Ramos (cell line): ENCODE data around the gene OR2A42.
"Not testable (repeated sequence)": the region's sequence is repeated elsewhere in the genome, so short reads cannot be mapped to it uniquely, and the experiment has no call there.

Experiments used
- in situ Hi-C: fragments of 300-500 bp; cut with MboI; formaldehyde crosslinking; loops from one replicate; pipeline ENCODE4 v1.14.3; 2022; ENCODE audit warnings: low sequenced_read_pairs; ENCODE audit not compliant: unreplicated experiment

OR2A42 gene, protein sequence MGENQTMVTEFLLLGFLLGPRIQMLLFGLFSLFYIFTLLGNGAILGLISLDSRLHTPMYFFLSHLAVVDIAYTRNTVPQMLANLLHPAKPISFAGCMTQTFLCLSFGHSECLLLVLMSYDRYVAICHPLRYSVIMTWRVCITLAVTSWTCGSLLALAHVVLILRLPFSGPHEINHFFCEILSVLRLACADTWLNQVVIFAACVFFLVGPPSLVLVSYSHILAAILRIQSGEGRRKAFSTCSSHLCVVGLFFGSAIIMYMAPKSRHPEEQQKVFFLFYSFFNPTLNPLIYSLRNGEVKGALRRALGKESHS

DNA sequence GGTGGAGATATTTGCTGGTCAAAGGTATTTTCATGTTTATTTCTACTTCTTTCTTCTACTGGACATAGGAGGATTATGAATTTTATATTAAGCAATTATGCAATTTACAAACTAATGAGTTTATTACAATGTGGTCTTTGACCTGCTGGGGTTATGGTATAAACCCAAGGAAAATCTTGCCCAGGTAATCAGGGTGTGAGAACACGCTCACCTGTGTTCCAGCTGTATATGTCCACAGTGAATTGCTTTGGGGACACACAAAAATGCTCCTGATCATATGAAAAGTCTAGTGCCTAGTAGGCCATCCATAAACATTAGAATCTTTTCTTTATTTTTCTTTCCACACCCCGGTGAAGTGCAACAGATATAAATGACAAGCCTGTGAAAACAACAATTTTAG is at the start of gene OR2A42:
TSS of gene OR2A42 (minus strand) at position 241 of the 400 bp plus-strand sequence. CDS start 6,762 bp downstream, outside the sequence.
- in situ Hi-C loops = not testable (repeated sequence)

DNA sequence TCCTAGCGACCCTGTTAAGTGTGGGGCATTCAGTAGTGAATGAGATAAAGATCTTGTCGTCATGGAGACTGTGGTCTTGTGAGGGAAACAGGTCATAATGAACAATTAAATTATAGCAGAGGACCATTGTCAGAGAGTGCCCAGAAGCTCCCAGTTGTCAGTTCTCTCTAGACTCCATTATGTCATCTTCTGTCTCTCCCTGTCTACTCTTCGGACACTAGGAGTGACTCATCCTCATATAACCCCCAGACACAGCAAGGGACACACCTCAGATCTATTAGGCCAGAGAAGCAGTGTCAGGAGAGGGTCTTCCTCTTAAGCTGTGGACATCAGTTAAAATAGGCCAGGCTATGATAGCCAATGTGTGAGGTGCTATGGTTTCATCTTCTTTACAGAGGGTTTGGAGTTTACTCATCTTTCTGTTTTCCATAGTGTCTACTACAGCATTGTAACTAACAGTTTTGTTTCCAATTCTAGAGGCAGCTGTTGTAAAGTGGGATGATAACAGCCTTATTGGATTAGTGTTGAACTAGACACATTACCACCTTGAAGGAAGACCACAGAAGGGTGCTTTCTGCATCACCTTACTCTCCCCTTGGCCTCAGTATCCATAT is 47.9 kb upstream of the OR2A42 start:
- in situ Hi-C loops = not testable (repeated sequence)

DNA sequence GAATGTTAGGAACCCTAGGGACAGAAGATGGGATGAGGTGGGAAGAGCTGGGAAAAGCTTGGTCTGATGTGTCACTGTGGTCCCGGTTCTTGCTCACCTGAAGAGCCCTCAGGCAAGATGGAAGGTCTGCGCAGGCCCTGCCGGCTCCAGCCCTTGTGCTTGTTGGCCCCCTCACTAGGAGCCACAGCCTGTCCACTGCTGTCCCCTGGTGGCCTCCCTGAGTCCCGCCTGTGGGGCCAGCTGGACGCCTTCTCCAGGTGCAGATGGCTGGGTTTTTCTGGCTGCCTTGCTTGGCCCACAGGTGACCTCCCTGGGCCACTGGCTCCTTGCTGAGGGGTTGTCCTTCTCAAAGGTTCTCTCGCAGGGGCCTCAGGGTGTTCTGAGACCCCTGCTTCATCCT is 44.3 kb upstream of the OR2A42 start:
- in situ Hi-C loops = not testable (repeated sequence)

DNA sequence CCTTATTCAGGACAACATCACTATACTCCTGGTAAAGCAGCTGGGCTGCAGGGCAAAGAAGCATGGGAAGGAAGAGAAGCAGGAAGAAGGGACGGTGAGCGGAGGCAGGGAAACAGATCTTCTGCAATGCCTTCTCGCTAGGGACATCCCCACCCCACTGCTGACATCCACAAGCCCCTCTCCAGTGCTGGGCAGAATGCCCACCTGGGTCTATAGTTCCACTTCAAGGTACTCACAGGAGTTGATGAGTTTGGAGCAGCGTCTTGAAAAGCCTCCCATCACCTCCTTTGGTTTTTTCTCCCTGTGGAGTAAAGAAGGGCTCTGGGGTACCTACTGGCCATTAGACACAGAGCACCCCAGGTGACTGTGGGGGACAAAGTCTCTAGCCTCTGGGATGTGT is 43.1 kb upstream of the OR2A42 start:
- in situ Hi-C loops = not testable (repeated sequence)

DNA sequence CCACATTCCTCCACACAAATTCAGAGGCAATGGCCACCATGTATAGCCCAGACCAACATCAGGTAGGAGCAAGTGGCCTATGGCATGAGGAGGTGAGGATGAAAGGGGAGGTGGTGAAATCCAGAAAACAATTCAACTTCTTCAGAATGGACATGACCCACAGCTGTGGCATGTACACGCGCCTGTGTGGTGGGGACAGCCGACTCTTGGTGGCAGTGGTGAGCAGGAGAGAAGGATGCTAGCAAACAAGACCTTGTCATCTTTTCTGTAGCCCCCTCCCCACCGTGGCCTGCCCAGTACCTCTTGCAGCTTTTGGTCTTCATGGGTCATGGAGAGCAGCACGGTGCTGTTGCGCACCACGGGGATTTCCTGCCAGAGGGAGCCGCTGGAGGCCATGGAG is 42.6 kb upstream of the OR2A42 start:
- in situ Hi-C loops = not testable (repeated sequence)

DNA sequence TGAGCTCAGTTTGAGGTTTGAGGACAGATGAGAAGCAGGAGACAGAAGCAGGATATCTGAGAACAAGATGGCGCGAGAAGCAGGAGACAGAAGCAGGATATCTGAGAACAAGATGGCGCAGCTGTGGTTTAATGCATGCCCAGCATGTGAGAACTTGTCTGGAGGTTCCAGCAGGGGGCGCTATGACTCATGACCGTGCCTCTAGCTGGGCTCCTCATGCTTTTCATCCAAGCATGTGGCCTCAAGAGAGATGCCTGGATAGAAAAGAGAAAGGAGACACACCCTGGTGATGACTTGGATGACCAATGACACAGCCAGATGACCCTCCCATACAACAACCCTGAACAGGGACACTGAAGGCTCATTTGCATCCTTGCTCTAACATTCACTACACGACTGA is 40.6 kb upstream of the OR2A42 start:
- in situ Hi-C loops = not testable (repeated sequence)

DNA sequence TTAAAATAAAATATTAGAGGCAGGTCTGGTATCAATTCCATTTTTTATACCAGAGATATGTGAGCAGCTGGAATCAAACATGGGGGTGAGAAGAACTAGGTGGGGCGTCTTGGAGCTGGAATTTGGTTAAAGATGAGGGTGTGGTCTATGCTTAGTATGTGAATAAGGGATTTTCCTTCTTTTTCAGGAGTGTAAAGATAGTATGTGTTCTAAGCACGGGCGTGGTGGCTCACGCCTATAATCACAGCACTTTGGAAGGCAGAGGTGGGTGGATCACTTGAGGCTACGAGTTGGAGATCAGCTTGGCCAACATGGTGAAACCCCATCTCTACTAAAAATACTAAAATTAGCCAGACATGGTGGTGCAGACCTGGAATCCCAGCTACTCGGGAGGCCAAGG is 35.9 kb upstream of the OR2A42 start:
- in situ Hi-C loops = not testable (repeated sequence)

DNA sequence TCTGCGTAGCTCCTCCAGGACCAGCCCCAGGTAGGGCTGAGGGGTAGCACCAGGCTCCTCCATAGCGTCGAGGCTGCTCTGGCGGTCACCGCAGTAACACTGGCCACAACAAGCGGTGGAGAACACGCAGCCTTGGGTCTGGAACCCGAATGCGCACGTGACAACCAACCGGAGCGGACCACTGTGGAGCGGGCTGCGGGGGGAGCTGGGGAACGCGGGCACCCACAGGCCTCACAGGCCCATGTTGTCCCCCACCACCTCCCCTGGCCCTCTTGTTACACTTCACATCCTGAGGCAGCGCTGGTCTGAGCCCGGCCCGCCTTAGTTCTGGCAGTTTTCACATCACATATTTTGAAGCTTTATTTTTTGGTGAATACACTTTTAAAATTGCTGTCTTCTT is 29.8 kb upstream of the OR2A42 start, which contains the start of gene CTAGE8:
TSS of gene CTAGE8 (minus strand) at position 101 of the 400 bp plus-strand sequence. CDS start at position 63, 38 bp downstream.
- in situ Hi-C loops = not testable (repeated sequence)

DNA sequence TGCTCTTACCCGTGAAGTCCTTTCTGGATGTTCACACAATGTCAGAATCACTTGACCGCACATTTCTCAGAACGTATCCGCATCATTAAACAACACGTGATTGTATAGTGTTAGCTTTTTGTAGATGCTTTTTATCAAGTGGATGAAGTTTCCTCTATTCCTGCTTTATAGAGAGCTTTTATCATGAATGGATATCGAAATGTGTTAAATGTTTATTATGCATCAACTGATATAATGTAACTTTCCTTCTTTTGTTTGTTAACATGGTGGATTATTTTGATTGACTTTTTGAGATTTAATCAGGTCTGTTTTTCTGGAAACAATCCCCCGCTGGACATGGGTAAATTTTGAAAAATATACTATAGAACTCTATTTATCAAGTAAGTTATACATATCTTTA is 25.3 kb upstream of the OR2A42 start, which contains the start of gene OR2A7:
TSS of gene OR2A7 (minus strand) at position 101 of the 400 bp plus-strand sequence. CDS start 5,164 bp downstream, outside the sequence.
- in situ Hi-C loops = not testable (repeated sequence)

DNA sequence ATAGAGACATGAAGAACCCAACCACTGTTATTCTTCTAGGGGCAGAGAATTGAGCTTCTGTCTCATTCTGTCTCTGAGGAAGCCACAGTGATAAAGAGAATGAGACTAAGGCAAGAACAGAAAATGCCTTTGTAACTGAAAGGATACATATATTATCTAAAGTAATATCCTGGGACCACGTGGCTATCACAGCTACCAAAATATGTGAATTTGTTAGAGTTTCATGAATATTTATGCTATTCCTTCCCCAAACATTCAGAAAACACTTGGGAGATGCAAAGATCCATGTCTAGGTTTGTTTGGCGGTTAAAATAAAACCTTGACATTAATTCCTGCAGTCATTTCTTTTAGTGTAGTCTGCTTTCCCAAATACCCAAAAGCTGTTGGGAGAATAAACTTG is 22.7 kb upstream of the OR2A42 start:
- in situ Hi-C loops = not testable (repeated sequence)

DNA sequence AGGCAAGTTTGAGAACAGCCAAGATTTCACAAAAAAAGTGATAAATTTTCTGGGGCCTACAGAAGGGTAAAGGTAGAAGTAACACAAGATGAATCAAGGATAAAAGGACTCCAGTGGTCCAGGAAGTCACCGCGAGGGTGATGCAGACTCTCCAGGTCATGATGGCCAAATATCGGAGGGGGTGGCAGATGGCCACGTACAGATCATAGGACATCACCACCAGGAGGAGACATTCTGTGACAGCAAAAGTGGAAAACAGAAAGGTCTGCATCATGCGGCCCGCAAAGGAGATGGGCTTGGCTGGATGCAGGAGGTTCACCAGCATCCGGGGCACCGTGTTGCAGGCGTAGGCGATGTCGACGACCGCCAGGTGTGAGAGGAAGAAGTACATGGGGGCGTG is 19.7 kb upstream of the OR2A42 start:
- in situ Hi-C loops = not testable (repeated sequence)

DNA sequence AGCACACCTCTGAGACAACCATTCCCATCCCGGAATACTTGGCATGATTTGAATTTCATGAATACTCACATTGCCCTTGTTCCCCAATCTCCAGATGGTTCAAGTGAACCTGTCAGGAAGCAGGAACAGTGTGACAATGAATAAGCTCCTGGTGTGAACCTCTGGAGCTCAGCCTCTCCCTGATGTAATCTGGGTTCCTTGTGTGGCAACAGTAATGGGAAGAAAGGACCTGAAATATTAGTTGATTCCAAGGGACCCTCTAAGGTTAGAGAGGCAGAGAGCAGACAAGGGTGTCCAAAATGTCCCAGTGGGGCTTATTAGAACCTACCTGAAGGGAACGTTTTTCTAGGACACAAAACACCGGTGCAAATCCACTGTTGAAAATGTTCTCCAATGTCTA is 16.7 kb upstream of the OR2A42 start:
- in situ Hi-C loops = no loop called here

DNA sequence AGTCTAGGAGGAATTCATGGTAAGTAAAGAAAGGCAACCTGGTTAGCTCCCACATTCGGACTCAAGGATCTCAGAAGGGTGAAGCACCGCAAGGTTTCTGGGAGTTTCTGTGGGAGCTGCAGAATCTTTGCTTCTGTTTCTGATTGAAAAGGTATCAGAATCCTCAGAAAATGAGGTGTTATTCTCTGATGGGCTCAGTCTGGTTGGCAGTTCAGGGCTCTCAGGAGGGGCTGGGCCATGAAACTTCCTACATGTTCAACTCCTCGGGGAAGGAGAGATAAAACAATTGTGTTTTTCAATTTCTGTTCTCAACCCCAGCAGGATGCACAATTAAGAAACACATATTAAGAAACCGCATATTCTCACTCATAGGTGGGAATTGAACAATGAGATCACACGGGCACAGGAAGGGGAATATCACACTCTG is 16.1 kb upstream of the OR2A42 start:
- in situ Hi-C loops = no loop called here

DNA sequence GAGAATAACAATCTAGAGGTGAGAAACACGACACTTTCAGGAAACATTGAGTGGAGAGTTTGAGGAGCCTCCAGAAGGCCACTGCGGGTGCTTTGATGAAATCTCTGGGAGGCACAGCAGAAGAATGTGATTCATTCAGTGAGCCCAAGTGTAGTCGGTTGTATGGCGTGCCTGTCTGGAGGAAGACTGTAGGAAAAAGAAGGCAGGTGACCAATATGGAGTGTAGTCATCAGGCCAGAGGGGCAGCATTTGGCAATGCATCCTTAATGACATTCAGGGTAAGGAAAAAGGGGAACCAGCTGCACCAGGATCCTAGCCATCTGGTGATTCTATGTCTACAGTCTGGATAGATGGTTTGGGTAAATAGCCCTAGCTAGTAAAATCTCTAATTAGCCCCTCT is 12.9 kb upstream of the OR2A42 start:
- in situ Hi-C loops = not testable (repeated sequence)

DNA sequence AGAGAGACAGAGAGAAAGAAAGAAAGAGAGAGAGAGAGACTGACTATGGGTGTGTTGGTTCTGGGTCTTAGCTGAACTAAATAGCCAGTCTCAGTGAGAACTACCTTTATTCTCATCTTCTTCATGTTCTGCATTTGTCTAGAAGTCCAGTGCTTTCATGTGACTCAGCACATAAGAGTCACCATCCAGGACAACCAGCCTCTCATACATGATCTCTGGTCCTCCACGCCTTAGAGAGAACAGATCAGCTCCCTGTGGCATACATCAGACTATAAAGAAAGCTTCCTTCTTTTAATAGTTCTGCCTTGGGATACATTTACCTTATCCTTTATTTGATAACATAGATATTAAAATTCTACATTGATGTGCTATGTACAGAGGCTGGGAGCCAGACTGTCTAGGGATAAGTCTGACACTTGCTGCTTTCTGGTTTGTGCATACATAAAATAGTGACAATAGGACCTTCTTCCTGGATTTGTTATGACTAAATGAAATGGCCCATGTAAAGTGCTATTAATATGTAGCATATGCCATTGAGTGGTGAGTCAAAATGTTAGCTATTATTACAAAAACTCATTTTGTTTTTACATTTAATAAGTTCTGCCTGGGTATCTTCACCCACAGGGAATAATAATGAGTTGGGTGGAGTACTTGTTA is 8.4 kb upstream of the OR2A42 start:
- in situ Hi-C loops = not testable (repeated sequence)

DNA sequence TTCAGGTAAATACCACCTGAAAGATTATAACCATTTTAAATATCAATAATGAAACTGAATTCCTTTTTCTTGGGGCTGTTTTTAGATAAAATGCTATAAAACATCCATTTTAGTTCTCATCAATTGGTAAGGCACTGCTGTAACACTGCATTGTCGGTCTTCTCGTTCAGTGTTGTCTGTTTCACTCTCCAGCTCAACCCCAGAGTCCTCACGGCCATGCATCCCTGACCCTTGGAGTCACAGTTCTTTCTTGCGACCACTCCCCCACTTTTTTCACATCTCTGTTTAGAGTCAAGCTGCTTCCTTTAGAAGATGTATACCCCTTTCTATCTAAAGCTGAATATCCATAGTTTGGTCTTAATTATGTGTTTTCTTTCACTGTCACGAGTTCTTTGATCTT is 7.6 kb upstream of the OR2A42 start:
- in situ Hi-C loops = not testable (repeated sequence)

DNA sequence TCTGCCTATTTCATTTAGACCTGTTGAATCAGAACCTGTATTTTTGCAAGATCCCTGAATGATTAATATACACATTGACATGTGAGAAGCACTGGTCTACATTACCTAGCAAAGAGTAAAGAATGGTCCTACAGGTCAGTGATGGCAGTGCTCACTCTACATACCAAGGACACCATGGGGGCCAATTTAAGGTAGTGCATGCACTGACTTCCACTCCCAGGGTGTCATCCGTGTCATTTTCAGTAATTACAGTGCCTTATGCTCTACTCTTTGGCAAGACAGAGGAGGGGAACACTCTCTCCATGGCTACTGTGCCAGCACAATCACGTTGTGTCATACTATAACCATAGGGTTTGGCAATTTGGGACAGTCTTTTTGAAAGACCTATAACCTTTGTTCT is 6.0 kb upstream of the OR2A42 start:
- in situ Hi-C loops = not testable (repeated sequence)

DNA sequence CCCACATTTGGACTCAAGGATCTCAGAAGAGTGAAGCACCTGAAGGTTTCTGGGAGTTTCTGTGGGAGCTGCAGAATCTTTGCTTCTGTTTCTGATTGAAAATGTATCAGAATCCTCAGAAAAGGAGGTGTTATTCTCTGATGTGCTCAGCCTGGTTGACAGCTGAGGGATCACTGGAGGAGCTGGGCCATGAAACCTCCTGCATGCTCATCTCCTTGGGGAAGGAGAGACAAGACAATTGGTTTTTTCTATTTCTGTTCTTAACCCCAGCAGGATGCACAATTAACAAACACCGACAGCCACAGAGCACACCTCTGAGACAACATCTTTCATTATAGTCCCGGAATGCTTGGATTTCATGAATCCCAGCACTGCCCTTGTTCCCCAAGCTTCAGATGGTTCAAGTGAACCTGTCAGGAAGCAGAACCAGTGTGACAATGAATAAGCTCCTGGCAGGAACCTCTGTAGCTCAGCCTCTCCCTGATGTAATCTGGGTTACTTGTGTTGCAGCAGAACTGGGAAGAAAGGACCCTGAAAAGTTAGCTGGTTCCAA is 799 bp downstream of the OR2A42 start:
- in situ Hi-C loops = not testable (repeated sequence)

DNA sequence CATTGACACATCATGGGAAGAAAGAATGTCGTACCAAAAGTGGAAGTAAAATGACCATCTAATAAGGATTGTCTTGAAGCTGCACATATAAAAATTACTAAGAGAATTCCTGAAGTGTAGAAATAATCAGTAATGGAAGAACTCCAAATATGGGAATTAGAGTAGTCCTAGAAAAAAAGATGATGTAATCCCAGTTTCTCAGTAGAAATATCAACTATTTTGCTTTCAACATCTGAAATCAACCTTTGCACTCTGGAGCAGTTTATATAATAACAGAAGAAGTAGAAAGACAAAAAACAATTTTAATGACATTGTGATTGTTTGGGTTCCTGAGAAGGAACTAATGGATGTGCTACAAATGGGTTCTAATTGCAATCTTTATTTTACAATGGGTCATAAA is 6.4 kb downstream of the OR2A42 start:
- in situ Hi-C loops = not testable (repeated sequence)

DNA sequence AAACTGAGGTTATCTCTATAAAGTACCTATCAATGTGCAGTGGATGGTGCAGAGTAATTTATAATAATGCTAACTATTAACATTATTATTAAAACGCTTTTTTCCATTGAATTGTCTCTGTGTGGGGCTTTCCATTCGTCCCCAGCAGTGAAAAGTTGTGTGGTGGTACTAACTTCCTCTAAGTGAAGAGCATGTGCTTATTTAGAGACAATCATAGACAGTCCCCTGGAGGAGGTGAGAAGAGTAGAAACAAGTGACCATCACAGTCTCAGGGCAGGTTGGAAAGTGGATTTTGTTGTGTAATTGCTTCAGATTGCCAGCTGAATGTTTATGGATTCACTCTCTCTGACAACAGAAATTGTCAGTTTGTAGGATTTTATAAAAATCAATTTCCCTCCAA is 8.4 kb downstream of the OR2A42 start:
- in situ Hi-C loops = not testable (repeated sequence)

DNA sequence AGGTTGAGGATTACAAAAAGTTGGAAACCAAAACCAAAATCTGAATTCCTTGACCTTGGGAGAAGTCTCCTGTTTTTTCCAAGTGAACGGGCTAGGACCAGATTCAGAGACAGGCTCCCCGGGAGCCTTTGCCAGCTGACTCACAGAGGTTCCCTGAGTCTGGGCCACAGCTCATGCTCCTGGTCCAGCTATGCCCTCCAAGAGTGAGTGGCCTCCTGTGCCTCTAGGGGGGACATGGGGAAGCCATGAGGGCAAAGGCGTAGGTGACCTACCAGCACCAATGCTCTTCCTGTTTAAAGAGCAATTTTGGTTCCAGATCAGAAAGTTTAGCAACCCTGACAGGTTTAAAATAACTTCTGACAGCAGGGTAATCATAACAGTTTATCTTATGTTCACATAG is 10.6 kb downstream of the OR2A42 start:
- in situ Hi-C loops = not testable (repeated sequence)
